HG03571 (cell line): ENCODE data around the gene KIF2C.
"Not testable (repeated sequence)": the region's sequence is repeated elsewhere in the genome, so short reads cannot be mapped to it uniquely, and the experiment has no call there.

ENCODE experiments used
- ATAC-seq: cut with Tn5 transposase; IDR thresholded peaks from one replicate; pipeline ENCODE4 v1.9.1; 2021; ENCODE audit not compliant: unreplicated experiment

The KIF2C gene

DNA sequence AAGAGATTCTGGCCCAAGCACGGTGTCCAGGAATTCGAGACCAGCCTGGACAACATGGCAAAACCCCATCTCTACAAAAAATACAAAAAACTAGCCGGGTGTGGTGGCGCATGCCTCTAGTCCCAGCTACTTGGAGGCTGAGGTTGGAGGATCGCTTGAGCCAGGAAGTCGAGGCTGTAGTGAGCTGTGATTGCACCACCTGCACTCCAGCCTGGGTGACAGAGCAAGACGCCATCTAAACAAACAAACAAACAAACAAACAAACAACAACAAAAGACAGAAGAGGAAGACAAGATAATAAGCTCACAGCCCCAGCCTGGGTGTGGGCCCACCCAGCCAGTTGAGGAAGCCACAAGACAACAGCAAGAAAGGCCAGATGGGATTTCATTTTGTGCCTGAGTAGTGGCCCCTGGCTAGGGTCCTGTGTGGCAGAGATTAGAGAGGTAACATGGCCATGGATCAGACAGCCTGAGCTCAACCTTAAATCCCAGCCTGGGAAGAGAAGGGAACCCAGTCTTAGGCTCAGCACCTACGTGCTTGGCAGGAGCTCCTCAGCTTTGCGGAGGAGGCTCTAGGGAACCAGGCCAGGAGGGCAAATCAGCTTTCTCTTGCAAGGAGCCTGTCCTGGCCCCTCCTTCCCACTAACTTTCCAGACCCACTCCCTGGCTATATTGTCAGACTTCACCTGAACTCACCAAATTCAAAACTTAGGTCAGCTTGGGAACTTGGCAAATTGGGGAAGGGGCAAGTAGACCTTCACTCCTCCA lies 53.3 kb downstream of the KIF2C start:
- ATAC-seq: no peak

DNA sequence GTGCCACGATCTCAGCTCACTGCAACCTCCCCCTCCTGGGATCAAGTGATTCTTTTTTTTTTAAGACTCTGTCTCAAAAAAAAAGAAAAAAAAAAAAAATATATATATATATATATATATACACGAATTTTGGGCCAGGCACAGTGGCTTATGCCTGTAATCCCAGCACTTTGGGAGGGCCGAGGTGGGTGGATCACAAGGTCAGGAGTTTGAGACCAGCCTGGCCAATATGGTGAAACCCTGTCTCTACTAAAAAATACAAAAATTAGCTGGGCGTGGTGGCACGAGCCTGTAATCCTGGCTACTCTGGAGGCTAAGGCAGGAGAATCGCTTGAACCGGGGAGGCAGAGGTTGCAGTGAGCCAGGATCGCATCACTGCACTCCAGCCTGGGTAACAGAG lies 58.2 kb downstream of the KIF2C start:
- not testable (repeated sequence) for ATAC-seq

DNA sequence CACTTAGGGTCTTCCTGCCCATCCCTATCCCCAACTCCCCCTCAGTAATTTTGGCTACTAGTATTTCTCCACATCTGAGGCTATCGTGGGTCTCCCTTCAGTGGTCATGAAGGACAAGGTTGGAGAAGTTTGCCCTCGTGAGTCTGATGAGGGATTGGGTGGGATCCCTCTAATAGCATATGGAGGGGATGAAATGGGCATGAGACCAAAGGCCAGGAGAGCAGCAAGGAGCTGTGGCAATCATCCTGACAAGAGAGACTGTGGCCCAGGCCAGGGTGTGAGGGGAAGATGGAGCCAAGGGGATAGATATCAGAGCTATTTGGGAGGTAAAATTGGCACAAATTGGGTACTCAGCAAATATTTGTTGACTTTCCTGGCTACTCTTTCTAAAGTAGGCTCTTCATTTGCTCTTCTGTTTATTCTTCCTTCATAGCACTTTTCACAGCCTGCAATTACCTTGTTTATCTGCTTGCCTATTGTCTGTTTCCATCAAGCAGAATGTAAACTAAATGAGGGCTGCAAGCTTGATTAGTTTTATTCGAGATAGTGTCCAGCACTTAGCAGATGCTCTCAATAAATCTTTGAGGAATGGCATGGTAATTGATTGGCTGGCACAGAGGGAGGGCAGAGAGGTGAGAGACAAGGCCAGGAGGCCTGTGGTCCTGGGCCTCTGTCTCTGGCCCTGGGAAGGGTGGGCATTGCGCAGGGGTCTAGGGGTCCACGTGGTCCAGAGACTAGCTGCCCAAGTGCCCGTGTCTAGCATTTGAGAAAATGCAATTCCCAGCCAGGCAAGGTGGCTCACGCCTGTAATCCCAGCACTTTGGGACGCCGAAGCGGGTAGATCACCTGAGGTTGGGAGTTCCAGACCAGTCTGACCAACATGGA lies 59.1 kb downstream of the KIF2C start:
- no peak for ATAC-seq

DNA sequence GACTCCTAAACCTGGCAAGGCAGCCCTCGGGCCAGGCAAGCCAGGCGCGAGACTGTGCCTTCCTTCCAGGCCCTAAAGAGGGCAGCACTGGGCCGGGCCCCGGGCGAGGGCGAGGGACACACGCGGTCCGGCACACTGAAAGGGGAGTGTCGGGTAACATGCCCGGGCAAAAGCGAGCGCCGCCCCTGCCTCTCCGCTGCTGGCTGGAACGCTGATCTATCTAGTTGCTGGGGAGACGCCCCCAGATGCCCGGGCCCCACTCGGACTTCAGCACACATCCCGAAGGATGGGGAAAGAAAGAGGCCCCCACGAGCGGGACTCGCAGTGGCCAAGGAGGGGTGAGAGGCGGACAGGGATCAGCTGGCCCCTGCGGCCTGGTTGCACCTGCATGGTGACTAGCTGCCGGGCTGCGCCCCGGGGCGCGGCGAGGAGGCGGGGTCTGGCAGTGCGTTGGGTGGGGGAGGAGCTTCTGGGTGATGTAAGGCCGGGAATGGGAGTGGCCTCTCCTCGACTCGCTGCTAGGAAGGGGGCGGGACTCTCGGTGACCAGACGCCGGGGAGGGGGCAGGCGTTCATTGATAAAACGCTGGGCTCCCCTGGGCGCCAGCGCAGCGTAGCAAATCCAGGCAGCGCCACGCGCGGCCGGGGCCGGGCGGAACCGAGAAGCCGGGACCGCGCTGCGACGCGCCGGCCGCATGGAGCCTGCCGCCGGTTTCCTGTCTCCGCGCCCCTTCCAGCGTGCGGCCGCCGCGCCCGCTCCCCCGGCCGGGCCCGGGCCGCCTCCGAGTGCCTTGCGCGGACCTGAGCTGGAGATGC lies 60.3 kb downstream of the KIF2C start, which contains the start of gene PLK3:
PLK3 (plus strand) TSS at position 608 of the 815 bp plus-strand sequence; CDS start at position 695, 87 bp downstream.
- ATAC-seq: peak; percentile 80

DNA sequence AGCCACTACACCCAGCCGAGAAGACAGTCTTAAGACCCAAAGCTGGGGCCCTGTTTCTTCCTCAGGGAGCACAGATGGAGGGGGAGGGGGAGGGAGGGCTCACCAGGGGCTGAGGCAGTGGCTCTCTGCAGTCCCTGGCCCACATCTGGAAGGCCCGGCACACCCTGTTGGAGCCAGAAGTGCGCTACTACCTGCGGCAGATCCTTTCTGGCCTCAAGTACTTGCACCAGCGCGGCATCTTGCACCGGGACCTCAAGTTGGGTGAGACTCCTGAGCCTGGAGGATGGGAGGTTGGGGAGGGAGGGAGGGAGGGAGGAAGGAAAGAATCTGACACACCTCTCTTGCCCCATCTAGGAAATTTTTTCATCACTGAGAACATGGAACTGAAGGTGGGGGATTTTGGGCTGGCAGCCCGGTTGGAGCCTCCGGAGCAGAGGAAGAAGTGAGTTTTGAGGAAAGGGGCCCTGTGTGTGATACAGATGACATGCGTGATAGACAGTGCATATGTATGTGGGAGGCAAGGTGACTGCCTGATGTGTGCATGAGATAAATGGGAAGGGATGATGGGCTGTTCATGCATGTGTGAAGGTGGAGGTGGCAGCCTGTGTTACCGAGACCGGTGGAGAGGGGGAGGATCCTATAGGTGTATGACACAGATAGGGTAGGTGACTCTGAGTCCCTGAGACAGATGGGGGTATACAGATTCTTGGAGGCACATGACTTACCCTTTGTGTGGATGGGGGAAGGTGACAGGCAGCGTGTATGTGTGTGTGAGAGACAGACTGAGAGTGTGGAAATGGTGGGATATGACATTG lies 62.1 kb downstream of the KIF2C start:
- ATAC-seq: no peak

DNA sequence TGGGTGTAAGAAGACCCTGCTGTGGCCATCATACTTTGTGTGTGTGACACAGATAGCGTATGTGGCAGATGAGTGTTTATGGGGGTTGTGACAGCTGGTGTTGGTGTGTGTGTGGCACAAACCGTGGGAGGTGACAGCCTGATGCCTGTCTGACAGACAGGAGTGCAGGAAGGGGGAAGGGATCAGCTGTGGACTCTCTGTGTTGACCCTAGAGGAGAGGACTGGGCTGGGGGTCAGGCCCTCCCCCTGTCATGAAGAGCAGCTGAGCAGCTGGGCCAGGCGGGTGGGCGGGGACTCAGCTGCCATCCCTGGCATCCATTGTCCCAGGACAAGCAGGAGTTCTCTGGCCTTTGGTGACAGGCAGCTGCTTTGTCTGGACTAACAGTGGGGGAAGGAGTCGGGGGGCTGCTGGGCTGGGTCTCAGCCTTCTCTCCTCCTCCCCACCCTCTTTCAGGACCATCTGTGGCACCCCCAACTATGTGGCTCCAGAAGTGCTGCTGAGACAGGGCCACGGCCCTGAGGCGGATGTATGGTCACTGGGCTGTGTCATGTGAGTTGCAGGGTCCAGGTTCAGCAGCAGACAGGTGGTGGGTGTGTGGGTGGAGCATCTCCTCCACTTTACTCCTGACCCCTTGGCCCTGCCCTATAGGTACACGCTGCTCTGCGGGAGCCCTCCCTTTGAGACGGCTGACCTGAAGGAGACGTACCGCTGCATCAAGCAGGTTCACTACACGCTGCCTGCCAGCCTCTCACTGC lies 62.8 kb downstream of the KIF2C start:
- no peak for ATAC-seq

DNA sequence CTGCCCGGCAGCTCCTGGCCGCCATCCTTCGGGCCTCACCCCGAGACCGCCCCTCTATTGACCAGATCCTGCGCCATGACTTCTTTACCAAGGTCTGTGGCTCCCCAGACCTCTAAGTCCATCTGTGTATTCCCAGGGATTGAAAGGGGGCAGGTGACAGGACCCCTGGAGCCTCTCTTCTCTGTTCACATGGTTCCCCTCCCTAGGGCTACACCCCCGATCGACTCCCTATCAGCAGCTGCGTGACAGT lies 63.4 kb downstream of the KIF2C start:
- no peak for ATAC-seq

DNA sequence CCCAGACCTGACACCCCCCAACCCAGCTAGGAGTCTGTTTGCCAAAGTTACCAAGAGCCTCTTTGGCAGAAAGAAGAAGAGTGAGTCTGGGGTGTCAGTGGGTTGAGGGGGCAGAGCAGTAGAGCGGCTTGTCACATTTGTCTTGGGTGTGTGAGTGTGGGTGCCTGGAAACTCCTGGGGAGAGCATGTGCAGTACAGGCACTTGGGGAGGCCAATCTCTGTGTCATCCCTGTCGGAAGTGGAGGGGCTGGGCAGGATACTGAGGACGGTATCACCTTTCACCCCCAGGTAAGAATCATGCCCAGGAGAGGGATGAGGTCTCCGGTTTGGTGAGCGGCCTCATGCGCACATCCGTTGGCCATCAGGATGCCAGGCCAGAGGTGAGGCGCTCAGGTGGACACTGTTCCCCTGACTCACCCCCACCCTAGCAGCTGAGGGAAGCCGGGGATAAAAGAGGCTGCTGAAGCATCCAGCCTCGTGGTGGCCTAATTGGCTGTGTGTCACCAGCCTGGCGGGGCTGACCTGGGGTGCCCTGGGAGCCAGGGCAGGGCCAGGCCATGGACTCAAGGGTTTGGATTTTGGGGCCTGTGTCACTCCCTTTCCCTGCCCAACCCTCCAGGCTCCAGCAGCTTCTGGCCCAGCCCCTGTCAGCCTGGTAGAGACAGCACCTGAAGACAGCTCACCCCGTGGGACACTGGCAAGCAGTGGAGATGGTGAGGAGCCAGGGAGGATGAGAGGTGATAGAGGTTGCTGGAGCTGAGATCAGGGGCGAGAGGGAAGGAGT lies 63.9 kb downstream of the KIF2C start:
- no peak for ATAC-seq

DNA sequence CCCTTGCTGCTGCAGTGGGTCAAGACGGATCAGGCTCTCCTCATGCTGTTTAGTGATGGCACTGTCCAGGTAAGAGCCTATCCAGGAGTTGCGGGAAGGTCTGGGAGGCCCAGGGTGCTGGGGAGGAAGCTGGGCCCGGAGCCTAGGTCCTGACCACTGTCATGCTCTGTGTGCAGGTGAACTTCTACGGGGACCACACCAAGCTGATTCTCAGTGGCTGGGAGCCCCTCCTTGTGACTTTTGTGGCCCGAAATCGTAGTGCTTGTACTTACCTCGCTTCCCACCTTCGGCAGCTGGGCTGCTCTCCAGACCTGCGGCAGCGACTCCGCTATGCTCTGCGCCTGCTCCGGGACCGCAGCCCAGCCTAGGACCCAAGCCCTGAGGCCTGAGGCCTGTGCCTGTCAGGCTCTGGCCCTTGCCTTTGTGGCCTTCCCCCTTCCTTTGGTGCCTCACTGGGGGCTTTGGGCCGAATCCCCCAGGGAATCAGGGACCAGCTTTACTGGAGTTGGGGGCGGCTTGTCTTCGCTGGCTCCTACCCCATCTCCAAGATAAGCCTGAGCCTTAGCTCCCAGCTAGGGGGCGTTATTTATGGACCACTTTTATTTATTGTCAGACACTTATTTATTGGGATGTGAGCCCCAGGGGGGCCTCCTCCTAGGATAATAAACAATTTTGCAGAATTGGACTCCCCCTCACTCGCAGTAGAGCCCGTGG lies 65.8 kb downstream of the KIF2C start:
- no peak for ATAC-seq

DNA sequence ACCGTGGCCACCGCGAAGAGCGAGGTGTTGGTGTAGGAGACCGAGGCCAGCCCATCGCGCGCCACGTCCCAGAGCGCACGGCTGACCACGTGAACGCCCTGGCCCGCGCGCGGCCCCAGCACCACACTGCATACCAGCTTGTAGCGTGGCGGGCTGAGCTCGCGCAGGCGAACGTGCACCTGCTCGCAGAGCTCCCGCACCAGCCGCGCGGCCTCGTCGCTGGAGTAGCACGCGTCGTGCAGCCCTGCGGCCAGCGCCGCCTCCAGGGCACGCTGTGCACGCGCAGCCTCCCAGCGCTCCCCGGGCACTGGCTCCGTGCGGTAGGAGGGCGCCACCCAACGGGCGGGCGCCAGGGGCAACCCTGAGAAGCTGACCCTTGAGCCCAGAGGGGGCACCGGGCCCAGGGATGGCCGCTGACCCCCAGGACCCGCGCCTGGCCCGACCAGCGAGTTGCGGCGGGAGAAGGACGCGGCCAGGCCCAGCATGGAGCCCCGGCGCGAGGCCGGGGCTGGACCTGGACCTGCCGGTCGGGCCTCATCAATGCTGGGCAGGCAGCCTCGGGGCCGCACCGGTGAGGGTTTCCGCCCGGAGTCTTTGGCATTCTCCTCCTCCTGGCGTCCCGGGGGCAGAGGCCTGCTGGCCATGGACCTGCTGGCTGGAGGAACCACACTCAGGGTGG lies 66.5 kb downstream of the KIF2C start:
- no peak for ATAC-seq

DNA sequence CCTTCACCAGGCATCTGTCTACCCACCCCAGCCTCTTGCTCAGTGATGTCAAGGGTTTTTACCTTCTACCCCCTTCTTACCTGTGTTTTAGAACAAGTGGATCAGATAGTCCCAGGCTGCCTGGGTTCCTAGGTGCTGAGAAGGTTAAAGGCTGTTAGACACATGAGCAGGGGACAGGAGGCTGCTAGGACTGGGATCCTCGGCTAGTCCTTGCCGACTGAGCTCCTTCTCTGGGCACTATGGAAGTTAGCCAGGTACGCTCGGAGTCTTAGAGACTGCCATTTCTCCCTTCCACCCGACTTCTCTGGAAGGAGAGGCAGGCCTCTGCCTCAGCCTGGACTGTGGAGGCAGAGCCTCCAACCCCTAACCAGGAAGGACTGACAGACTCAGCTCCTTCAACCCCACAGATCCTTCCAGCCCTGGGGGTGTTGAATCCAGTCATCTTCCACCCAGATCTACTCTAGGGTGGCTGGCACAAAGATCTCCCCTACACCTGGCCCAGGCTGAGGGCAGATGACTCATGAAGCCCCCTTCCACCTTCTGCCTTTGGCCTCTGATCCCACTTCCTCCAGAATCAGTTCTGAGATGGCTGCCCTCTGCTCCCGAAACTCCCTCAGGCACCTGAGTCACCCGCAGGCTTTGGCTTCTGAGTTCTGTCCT lies 67.2 kb downstream of the KIF2C start, which contains the start of gene DYNLT4:
DYNLT4 (minus strand) TSS at position 648 of the 660 bp plus-strand sequence. CDS start 683 bp downstream, outside the sequence.
- ATAC-seq: no peak

DNA sequence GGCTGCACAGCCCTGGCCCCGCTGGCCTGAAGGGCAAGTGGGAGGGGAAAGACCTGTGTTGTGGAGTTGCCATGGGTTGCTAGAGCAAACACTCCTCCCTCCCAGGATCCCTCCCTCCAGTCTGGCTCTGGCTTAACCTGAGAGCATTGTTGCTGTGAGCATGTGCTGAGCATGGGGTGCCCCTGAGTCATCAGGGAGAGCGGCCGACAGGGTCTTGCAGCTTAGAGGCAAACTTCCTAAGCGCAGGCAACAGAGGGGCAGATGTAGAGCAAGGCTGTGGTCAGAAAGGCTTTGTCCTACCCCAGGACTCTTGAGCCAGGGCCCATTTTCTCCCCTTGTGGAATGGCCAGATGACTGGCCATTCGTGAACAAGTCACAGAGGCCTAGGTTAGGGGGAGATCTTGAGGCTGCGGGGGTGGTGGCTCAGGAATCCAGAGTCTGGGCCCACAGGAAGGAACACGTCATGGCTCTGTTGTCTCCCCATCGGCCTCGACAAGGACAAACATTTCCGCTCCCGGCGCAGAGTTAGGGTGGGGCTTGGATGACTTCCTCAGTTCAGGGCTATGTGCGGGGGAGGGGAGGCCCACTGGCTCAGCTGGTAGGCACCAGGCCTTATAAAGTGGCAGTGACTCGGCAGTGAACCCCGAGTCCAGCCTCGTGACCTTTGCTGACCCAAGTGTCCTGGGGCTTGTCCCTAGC lies 67.9 kb downstream of the KIF2C start:
- ATAC-seq: peak; percentile 18

DNA sequence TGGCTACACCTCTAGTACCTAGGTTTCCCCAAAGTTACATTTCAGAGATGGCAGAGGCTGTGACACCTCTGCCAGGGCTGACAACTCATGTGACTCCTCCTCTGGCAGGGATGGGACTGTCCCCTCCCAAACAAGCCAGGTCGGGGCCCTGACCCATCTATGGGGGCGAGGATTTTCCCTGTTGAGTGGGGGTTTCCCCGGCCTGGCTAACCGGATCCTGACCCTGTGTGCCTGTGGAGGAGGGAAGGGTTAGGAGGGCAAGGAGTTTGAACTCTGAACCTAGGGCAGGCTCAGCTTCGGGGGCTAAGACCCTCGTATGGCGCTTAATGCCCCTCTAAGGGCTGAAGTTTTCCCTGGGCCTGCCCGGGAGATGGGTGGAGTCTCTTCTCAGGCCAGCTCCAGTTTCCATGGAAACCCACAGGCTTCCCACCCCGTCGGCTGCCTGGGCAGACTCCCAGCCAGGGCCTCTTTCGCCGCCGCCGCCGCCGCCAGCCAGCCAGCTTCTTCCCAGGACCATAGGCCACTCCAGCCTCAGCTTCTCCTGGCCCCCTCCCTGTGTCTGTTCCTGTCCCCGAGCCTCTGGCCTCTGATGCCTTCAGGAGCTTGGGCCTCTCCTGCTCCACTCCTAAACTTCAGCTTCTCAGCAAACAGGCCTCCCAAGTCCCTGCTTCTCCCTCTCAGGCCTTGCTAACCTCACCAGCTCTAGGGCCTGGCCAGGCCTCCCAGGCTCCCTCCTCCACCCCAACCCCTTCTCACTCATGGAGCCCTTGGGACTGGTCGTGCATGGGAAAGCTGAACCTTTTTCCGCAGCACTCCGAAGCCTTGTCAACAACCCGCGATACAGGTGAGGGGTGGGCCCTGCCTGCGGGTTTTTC lies 68.7 kb downstream of the KIF2C start, which contains the start of gene BTBD19:
BTBD19 (plus strand) TSS at position 461 of the 875 bp plus-strand sequence; CDS start at position 759, 298 bp downstream.
- no peak for ATAC-seq

DNA sequence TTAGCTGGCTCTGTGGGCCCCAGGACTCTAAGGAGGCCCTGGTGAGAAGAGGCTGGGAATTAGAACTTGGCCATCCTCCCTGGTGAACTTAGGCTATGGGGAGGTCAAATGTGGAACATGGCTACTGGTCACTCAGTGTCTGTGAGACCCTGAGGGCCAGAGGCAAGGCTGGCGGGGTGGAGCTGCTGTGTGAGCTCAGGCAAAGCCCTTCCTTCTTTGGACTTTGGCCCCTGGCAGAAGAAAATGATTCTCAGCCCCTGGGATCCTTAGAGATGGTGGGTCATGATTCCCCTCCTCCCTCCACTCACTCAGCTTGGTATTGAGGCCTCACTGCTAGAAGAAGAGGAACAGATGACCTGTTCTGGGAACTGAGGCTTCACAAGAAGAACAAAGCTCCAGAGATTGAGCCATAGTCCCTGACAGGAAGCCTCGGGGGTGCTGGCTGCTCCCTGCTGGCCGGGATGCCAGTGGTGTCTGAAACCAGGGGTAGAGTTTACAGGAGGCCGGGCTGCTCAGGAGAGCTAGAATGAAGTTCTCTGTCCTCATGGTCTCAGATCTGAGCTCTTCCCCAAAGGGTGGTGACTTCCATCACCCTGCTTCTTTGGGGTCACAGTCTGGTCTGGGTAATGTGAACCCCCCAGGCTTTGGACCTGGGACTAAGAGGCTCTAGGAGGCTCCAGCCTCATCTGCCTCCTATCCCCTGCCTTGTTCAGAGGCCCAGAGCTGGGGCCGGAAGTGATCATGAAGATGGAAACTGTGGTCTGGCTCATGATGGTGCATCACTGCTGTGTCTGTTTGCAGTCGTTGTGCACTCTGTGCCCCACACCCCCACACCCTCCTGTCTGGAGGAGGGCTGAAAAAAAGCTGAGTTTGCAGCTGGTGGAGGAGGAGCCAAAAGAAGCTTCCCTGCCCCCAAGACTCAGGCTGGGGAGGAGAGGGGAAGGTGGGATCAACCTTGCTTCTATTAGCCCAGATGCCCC lies 69.6 kb downstream of the KIF2C start:
- no peak for ATAC-seq
